SK-N-SH (cell line): ENCODE measurements around the gene CSTF3.

Experiments
- CTCF ChIP-seq: fragments of 200-600 bp; sonication (generic); IDR thresholded peaks from 2 replicates; pipeline ENCODE4 v1.6.1; 2017; ENCODE audit warnings: antibody characterized with exemption, mild to moderate bottlenecking, moderate library complexity
- FOXM1 ChIP-seq: IDR thresholded peaks from 2 replicates; pipeline ENCODE4 v1.4.0; 2012; ENCODE audit warnings: low read depth, mild to moderate bottlenecking
- MXI1 ChIP-seq: IDR thresholded peaks from 2 replicates; pipeline ENCODE4 v1.6.1; 2012; ENCODE audit warnings: mild to moderate bottlenecking, low read depth, low read length, improper control_type of control experiment
- POLR2AphosphoS5 ChIP-seq: IDR thresholded peaks from 2 replicates; pipeline ENCODE4 v1.6.1; 2012; ENCODE audit warnings: low read depth, low read length
- RAD21 ChIP-seq: IDR thresholded peaks from 2 replicates; pipeline ENCODE4 v1.6.1; 2012; ENCODE audit warnings: mild to moderate bottlenecking, low read length
- REST ChIP-seq: IDR thresholded peaks from 2 replicates; pipeline ENCODE4 v1.6.1; 2012; ENCODE audit warnings: mild to moderate bottlenecking, low read depth, low read length, moderate library complexity
- ZBTB33 ChIP-seq: IDR thresholded peaks from 2 replicates; pipeline ENCODE4 v1.4.0; 2012; ENCODE audit warnings: low read depth, borderline replicate concordance

- TF ChIP-seq POLR2AphosphoS5 (no peak), REST (no peak), FOXM1 (no peak), RAD21 (no peak), CTCF (no peak), ZBTB33 (no peak), MXI1 (no peak)
These were observed 104.0 kb downstream of the CSTF3 start for GRCh38 chr11:33057284-33057683.
